ENCODE measurements around the gene ALAS2.
A peak's percentile ranks its signal among the peaks of the same experiment; 100 is the strongest.
"Not testable (repeated sequence)": the region's sequence is repeated elsewhere in the genome, so short reads cannot be mapped to it uniquely, and the experiment has no call there.

ALAS2 gene

DNA sequence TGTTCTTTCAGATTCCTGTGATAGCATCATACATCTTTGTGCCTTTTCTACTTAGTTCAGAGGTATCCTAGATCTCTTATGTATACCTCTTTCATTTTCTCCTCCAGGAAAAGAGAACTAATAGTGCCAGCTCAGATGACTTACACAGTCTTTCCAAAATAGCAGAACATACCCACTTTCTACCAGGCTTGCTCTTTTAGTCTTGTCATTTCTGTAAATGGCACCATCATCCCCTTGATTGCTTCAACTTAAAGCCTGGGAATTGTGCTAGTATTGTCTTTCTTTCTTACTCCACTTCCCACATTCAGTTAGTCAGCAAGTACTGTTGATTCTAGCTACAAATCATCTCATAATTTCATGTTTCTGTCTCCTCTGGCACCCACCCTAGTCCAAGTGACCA lies 25.5 kb downstream of the ALAS2 start:
- no peak for DNase-seq

GRCh38 chrX:55004231-55004630 lies 26.5 kb downstream of the ALAS2 start:
- DNase-seq, result no peak

DNA sequence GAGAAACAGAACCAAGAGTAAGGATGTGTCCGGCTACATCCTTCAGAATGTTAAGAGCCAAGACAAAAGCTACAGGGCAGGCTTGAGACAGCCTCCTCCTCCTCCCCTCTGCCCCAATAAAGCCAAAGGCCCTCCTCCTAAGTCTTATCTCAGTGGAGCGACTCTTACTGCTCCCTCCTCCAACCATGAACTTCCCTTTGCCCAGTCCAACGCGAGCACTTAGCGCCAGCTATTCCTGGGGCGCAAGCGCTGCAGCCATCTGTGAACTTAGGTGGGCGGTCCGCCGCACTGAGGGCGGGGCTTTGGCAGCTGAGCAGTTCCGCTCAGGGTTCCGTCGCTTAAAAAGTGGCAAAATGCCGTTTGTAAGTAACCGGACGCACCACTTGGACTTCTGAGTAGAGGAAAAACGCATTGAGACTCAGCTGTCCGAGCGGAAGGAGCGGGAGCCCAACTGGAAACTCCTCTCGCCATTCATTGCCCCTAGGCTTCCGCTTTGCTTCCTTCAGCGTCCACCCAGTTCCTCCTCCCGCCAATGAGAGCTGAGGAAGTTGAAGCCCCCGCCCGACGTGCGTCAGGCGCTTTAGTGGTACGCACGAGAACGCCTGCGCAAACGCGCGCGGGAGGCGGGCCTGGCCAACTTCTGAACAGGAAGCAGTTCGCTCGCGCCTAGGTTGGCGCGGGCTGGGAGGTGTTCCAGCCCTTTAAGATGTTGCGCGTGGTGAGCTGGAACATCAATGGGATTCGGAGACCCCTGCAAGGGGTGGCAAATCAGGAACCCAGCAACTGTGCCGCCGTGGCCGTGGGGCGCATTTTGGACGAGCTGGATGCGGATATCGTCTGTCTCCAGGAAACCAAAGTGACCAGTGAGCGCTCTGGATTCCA lies 30.8 kb downstream of the ALAS2 start, which contains the start of gene APEX2:
Gene APEX2 (plus strand): TSS at position 647 of the 882 bp plus-strand sequence. CDS start 60 bp downstream, at position 707.
- DNase-seq, result peak; percentile 89 to 93

GRCh38 chrX:54995621-54996020 lies 35.2 kb downstream of the ALAS2 start:
- DNase-seq, result no peak

DNA sequence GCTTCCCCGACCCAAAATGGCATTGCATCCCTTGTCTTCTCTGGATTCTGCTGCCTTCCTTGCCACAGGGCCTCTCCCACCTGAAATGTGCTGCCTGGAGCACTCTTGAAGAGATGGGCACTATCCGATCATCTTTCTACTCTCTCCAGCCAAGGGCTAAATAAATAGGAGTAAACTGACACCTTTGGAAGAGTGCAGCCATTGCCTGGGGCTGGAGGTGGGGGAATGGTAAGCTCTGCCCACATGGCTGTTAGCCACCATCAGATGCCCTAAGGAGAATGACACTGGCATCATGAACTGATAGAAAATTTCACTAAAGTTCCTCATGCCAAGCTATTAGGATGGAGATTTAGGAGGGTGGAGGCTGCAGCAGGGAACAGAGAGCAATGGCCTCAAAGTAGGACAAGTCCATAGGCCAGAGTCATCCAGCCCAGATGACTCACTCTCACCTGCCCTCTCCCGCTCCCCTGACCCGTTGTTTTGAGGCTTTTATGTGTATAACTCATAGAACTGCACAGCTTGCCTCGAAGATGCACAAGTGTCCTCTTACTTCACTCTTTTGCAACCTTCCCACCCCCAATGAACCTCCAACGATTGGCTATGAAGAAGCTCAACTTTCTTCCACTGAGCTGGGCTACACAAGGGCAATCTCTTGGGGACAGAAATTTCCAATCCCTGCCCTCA lies 36.0 kb downstream of the ALAS2 start:
- DNase-seq, result no peak

DNA sequence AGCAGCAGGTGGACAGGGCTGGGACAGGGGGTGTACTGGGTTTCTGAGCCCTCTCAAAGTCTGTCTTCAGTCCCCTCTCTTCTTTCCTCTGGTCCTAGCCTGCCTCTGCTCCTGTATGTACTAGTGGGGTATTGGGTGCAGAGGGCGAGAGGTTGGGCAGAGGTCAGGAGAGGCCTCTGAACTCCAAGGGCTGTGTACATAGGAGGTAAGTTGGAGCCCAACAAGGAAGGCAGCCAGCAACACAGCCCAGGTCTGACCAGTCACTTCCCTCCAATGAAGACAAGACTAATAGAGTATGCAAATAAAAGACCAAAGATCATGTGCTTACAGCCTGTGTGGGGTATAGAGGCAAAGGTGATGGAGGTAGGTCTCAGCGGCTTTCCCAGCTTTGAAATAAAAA lies 36.7 kb downstream of the ALAS2 start, which contains the start of gene PFKFB1:
Gene PFKFB1 (minus strand): TSS at position 90 of the 400 bp plus-strand sequence. CDS start 181 bp downstream, outside the sequence.
- no peak for DNase-seq

DNA sequence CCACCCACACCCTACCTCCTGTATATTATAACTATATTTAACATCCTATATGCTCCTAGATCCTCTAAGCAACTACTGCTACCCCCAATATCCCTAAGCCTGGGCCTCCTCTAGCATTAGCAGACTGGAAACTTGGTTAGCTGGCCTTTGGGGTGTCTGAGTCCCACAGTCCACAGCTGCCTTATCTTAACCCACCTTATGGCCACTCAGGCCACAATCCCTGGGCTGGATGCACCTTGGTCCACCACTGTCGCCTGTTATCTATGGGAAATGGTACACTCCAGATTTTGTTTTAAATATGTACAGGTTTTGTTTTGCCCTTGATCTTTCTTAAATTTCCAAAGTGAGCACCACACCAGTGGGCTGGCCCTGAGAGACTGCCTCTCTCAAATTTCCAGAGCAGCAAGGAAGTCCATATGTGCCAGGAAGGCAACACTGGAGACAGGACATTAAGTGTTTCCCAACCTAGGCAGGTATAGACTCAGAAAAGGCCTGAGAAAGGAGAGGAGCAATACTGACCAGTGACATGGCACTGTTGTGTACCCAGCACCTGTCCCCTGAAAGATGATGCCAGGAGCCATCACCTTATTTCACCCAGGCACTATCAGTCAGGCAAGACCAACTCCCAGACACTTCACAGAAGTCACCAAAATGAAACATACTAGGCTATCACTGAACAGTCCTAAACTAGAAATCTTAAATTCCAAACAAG lies 37.7 kb downstream of the ALAS2 start:
- DNase-seq, result no peak

DNA sequence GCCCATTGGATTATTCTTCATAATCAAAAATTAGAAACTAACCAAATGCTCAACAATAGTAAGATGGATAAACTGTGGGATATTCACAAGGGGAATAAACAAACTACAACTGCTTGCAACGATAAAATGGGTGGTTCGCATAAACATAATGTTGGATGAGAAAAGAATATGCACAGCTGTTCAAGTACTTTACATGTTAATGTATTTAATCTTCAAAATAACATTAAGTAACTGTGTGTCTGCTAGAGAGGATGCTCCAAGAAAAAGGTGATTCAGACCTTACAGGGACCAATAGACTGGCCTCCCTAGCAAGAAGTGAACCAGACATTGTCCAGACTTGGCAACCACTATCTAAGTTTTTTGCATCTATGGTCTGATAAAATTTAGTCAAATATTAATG lies 39.1 kb downstream of the ALAS2 start:
- DNase-seq, result no peak

- not testable (repeated sequence) for DNase-seq
Measured at GRCh38 chrX:54983306-54983705, 47.5 kb downstream of the ALAS2 start.

- no peak for DNase-seq
Measured at GRCh38 chrX:54980334-54980733, 50.4 kb downstream of the ALAS2 start.

DNA sequence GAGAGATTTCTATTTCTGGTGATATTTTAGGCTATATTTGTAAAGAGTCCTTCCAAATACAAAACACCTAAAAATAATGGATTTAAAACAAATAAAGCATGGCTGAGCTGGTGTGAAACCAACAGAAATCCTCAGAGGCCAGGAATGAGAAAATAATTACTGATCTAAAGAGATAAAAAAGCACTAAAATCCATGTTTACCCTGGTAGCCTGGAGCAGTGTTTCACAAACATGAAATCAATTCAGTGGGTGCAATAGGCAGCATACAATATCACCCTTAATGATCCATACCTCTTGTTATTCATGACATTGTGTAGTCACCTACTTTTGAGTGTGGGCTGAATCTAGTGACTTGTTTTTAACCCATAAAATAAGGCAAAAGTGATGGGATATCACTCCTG lies 51.3 kb downstream of the ALAS2 start:
- DNase-seq, result no peak

DNA sequence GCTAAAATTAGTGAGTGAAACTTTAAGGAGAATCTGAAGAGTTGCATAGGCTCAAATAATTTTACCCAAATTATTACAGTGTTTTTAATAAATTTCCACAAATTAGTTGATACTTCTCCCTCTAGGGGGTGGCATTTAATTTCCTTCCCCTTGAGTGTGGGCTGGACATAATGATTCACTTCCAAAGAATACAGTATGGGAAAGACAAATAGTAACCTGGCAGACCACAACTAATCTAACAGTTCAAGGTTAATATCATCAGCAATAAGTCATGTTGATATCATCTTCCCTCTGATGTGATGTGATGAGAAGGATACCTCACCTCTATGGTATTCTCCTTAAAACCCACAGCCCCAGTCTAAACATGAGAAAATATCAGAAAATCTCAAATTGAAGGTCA lies 52.3 kb downstream of the ALAS2 start:
- no peak for DNase-seq

DNA sequence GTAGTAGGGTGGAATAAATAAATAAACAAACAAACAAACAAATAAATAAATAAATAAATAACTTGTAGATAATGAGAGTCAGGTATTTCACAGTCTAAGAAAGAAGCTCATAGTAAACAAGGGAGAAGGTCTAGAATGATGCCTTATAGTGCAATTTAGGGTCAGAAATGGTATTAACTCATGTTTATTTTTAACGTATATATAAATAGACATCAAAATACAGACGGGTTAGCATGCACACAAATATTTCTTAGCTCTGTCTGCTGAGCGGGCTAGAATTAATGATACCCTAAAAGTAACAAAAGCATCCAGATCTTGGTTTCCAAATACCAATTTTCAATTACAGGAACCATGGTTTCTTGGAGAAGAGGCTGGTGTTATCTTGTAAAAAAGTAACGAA lies 53.4 kb downstream of the ALAS2 start:
- no peak for DNase-seq

DNA sequence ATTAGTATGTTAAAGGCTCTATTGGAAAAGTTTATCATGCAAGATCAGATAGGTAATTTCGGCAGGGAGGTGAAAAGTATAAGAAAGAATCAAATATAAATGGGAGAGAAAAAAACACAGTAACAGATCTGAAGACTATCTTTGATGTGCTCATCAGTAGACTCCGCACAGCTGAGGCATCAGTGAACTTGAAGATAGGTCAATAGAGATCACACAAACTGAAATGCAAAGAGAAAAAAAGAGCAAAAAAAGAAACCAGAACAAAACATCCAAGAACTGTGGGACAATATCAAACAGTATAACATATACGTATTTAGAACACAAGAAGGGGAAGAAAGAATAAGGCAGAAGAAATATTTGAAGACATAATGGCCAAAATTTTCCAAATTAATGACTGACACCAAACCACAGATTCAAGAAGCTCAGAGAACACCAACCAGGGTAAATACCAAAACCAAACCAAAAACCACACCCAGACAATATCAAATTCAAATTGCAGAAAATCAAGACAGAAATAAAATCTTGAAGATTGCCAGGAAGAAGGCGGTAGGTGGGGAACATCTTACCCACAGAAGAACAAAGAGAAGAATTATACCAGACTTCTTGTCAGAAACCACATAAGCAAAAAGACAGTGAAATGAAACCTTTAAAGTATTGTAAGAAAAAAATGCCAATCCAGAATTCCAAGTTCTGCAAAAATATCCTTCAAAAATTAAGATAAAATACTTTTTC lies 65.8 kb downstream of the ALAS2 start:
- DNase-seq, result no peak

- no peak for DNase-seq
Measured at GRCh38 chrX:54961750-54962149, 69.0 kb downstream of the ALAS2 start.

All from bone marrow (tissue), 2 donors.